A549 (cell line): ENCODE data around the gene CD2AP. TPM values are rescaled to one million over a fixed set of nuclear protein-coding genes. Genes with fewer than 3 reads are reported as not detected.

Source experiments
- ATAC-seq, 2 experiments: fragments of 200-7000 bp in 1 of 2; fragments of >200 bp in 1 of 2; cut with Nextera tagmentation in 1 of 2; cut with Tn5 transposase in 1 of 2; 3 replicates each; pipeline versions ENCODE4 v1.8.0 to v1.9.1; 2018 to 2020; ENCODE audit warnings: mild to moderate bottlenecking in 1 of 2, moderate library complexity in 1 of 2
- CTCF ChIA-PET: fragments of 300-600 bp; sonication (Branson Sonifier 250); formaldehyde crosslinking; extraction: SDS; loops from one replicate; lab custom pipeline; 2021; ENCODE audit warnings: antibody characterized with exemption, inconsistent platforms; lab: Yijun Ruan, JAX
- POLR2A ChIA-PET: fragments of 350-600 bp; formaldehyde crosslinking; extraction: SDS; loops from one replicate; lab custom pipeline; 2021; ENCODE audit warnings: antibody characterized with exemption, inconsistent platforms; lab: Yijun Ruan, JAX
- DNase-seq, 2 experiments: peaks; one replicate each; pipeline versions ENCODE4 v3.0.0 to v3.0.0-alpha.2; 2011 to 2016; ENCODE audit warnings: low read depth in 1 of 2, low spot score in 1 of 2
- FAIRE-seq: peaks from 2 replicates; lab custom pipeline; 2011; peaks lifted over from hg19 to GRCh38; lab: Jason Lieb, UNC
- H3K27ac ChIP-seq, 2 experiments: fragments of >200 bp; sonication (Bioruptor Twin); formaldehyde crosslinking; 3 replicates each; pipeline ENCODE4 v1.5.1; 2016 to 2017
- H3K4me1 ChIP-seq: fragments of >200 bp; sonication (Bioruptor Twin); formaldehyde crosslinking; 3 replicates; pipeline ENCODE4 v1.6.1; 2016
- H3K4me2 ChIP-seq: fragments of >200 bp; sonication (Bioruptor Twin); formaldehyde crosslinking; 3 replicates; pipeline ENCODE4 v1.6.1; 2016
- H3K4me3 ChIP-seq: fragments of >200 bp; sonication (Bioruptor Twin); formaldehyde crosslinking; 3 replicates; pipeline ENCODE4 v1.5.1; 2016
- H3K9me3 ChIP-seq: fragments of >200 bp; sonication (Bioruptor Twin); formaldehyde crosslinking; 3 replicates; pipeline ENCODE4 v1.6.1; 2016
- CHD4 ChIP-seq: fragments of 200-600 bp; sonication (generic); IDR thresholded peaks from 2 replicates; pipeline ENCODE4 v1.6.1; 2016; ENCODE audit warnings: antibody characterized with exemption, mild to moderate bottlenecking, borderline replicate concordance
- EHF ChIP-seq: fragments of 250-450 bp; sonication (Bioruptor Pico); IDR thresholded peaks from 2 replicates; pipeline ENCODE4 v1.5.0; 2020; ENCODE audit warnings: mild to moderate bottlenecking
- EP300 ChIP-seq, 2 experiments: fragments of >200 bp; sonication (Bioruptor Twin); formaldehyde crosslinking; IDR thresholded peaks; 2 replicates in 1 of 2; 3 replicates in 1 of 2; pipeline ENCODE4 v1.6.1; 2016 to 2017
- ESRRA ChIP-seq: fragments of 150-350 bp; IDR thresholded peaks from 2 replicates; pipeline ENCODE4 v1.6.1; 2014; ENCODE audit warnings: mild to moderate bottlenecking, low read length, borderline replicate concordance
- FOSL2 ChIP-seq, 2 experiments: fragments of 450-650 bp in 1 of 2; fragments of >200 bp in 1 of 2; sonication (Bioruptor Twin) in 1 of 2; formaldehyde crosslinking; IDR thresholded peaks; 2 replicates each; pipeline versions ENCODE4 v1.5.0 to v1.6.1; 2016 to 2020; ENCODE audit warnings: mild to moderate bottlenecking in 1 of 2, moderate library complexity in 1 of 2
- HOXA7 ChIP-seq: fragments of 250-450 bp; sonication (Bioruptor Pico); IDR thresholded peaks from 2 replicates; pipeline ENCODE4 v1.5.0; 2020; ENCODE audit warnings: mild to moderate bottlenecking, moderate library complexity
- MAZ ChIP-seq: fragments of 150-350 bp; IDR thresholded peaks from 2 replicates; pipeline ENCODE4 v1.6.1; 2014; ENCODE audit warnings: antibody characterized with exemption, low read depth, low read length, borderline replicate concordance
- NPAS2 ChIP-seq: fragments of 250-450 bp; sonication (Bioruptor Pico); IDR thresholded peaks from 2 replicates; pipeline ENCODE4 v1.8.0; 2022; ENCODE audit warnings: mild to moderate bottlenecking, moderate library complexity, borderline replicate concordance
- NR3C1 ChIP-seq: fragments of >200 bp; sonication (Bioruptor Twin); formaldehyde crosslinking; IDR thresholded peaks from 3 replicates; pipeline ENCODE4 v1.6.1; 2017
- POLR2AphosphoS2 ChIP-seq: conservative IDR thresholded peaks from 2 replicates; pipeline ENCODE4 v1.6.1; 2012; ENCODE audit warnings: low read length, improper control_type of control experiment, inconsistent platforms
- RAD21 ChIP-seq, 2 experiments: fragments of >200 bp in 1 of 2; sonication (Bioruptor Twin) in 1 of 2; formaldehyde crosslinking in 1 of 2; IDR thresholded peaks in 1 of 2; conservative IDR thresholded peaks in 1 of 2; 2 replicates in 1 of 2; 3 replicates in 1 of 2; pipeline ENCODE4 v1.6.1; 2012 to 2018; ENCODE audit warnings: inconsistent platforms in 1 of 2
- RFX5 ChIP-seq: fragments of 450-650 bp; IDR thresholded peaks from 2 replicates; pipeline ENCODE4 v1.7.1; 2014; ENCODE audit warnings: antibody characterized with exemption, mild to moderate bottlenecking, moderate library complexity
- RNF2 ChIP-seq: fragments of 200-600 bp; sonication (generic); IDR thresholded peaks from 2 replicates; pipeline ENCODE4 v1.6.1; 2016; ENCODE audit warnings: low read depth, mild to moderate bottlenecking, antibody characterized with exemption, moderate library complexity, borderline replicate concordance
- TFCP2L1 ChIP-seq: fragments of 250-450 bp; sonication (Bioruptor Pico); IDR thresholded peaks from 2 replicates; pipeline ENCODE4 v1.5.0; 2021; ENCODE audit warnings: mild to moderate bottlenecking
- TP53 ChIP-seq: fragments of 250-450 bp; sonication (Bioruptor Pico); IDR thresholded peaks from 2 replicates; pipeline ENCODE4 v1.5.0; 2021; ENCODE audit warnings: mild to moderate bottlenecking, moderate library complexity
- ZC3H11A ChIP-seq: fragments of 450-650 bp; IDR thresholded peaks from 2 replicates; pipeline ENCODE4 v1.6.1; 2014; ENCODE audit warnings: antibody characterized with exemption, mild to moderate bottlenecking
- ZNF302 ChIP-seq: fragments of 250-450 bp; sonication (Bioruptor Pico); IDR thresholded peaks from 2 replicates; pipeline ENCODE4 v1.9.0; 2021; ENCODE audit warnings: inconsistent platforms, mild to moderate bottlenecking, moderate library complexity
- ZSCAN20 ChIP-seq: fragments of 250-450 bp; sonication (Bioruptor Pico); IDR thresholded peaks from 2 replicates; pipeline ENCODE4 v1.8.0; 2022; ENCODE audit warnings: mild to moderate bottlenecking, moderate library complexity
- whole genome bisulfite sequencing: methylation state at CpG from one replicate; pipeline ENCODE4 v1.1.6; 2017; ENCODE audit errors: missing lambda C conversion rate; 5-methylcytosine and 5-hydroxymethylcytosine counted together
- polyA plus RNA-seq, 4 experiments: library from polyadenylated mRNA; depleted of rRNA in 3 of 4; stranded (reverse); fragments of >200 nt; fragmentation: RNase III in 1 of 4; extraction: RNeasy Plus Mini Kit Qiagen cat#74134 plus additional on column Dnase treatment in 1 of 4; gene quantifications; 2 replicates in 3 of 4; 3 replicates in 1 of 4; pipeline ENCODE4 v1.2.3, GENCODE V29; 2011 to 2017
- TF ChIP-seq, protein P1 (sequence below): fragments of 150-350 bp; IDR thresholded peaks from 2 replicates; pipeline ENCODE4 v1.6.1; 2014; ENCODE audit warnings: low read depth, mild to moderate bottlenecking, low read length
- TF ChIP-seq, protein P2 (sequence below): IDR thresholded peaks from 2 replicates; pipeline ENCODE4 v1.6.1; 2012
- TF ChIP-seq, protein P3 (sequence below): fragments of 250-450 bp; sonication (Bioruptor Pico); IDR thresholded peaks from 2 replicates; pipeline ENCODE4 v1.5.0; 2021; ENCODE audit warnings: mild to moderate bottlenecking, moderate library complexity, borderline replicate concordance
- TF ChIP-seq, protein P4 (sequence below): fragments of >200 bp; sonication (Bioruptor Twin); formaldehyde crosslinking; IDR thresholded peaks from 2 replicates; pipeline ENCODE4 v1.6.1; 2016
- TF ChIP-seq, protein P5 (sequence below): fragments of >200 bp; sonication (Bioruptor Twin); formaldehyde crosslinking; IDR thresholded peaks from 3 replicates; pipeline ENCODE4 v1.6.1; 2016

CD2AP gene
- polyA plus RNA-seq, 2 of the 4 experiments (the other 2 are of a cell fraction): 18.8 to 35.7 TPM

DNA sequence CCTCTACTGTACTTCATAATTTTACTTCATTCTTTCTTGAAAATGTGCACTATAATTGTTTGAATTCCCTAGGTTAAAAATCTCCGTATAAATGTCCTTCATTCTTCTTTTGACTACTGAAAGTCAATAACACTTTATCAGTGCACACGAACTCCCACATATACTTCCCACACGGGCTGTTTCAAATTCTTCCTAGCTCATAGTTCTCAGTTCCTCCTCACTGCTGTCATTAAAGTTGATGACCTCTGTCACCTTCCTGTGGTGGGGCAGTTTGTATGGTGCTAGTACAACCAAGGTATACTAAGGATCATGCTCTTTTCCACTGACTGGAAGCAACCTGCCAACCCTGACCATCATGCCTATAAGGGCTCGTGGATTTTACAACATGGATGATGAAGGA lies 40.0 kb upstream of the CD2AP start:
- POLR2A ChIA-PET: no interaction called here
- ATAC-seq (no peak), DNase-seq (no peak), FAIRE-seq (no peak)
- CTCF ChIA-PET: no interaction called here
- 80% methylated on average over 4 of the region's 4 CpGs for WGBS
- no peaks in the 10 kb centered on the region for H3K9me3 ChIP-seq
- TF ChIP-seq ESRRA (no peak), EHF (CRISPR knock-in tag) (no peak), NR3C1 (no peak), TP53 (CRISPR knock-in tag) (no peak), HOXA7 (CRISPR knock-in tag) (no peak), FOSL2 (IDR thresholded peaks at IDR 0.05) (no peak), FOSL2 (CRISPR knock-in tag; IDR thresholded peaks at IDR 0.05) (no peak)
- TF ChIP-seq, protein P1, sequence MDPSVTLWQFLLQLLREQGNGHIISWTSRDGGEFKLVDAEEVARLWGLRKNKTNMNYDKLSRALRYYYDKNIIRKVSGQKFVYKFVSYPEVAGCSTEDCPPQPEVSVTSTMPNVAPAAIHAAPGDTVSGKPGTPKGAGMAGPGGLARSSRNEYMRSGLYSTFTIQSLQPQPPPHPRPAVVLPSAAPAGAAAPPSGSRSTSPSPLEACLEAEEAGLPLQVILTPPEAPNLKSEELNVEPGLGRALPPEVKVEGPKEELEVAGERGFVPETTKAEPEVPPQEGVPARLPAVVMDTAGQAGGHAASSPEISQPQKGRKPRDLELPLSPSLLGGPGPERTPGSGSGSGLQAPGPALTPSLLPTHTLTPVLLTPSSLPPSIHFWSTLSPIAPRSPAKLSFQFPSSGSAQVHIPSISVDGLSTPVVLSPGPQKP: no peak
- H3K4me2 ChIP-seq: no peak overlapping the region
- no peak overlapping the region for H3K4me3 ChIP-seq
- H3K27ac ChIP-seq: no peak overlapping the region
- H3K4me1 ChIP-seq: no peaks in the 10 kb centered on the region

DNA sequence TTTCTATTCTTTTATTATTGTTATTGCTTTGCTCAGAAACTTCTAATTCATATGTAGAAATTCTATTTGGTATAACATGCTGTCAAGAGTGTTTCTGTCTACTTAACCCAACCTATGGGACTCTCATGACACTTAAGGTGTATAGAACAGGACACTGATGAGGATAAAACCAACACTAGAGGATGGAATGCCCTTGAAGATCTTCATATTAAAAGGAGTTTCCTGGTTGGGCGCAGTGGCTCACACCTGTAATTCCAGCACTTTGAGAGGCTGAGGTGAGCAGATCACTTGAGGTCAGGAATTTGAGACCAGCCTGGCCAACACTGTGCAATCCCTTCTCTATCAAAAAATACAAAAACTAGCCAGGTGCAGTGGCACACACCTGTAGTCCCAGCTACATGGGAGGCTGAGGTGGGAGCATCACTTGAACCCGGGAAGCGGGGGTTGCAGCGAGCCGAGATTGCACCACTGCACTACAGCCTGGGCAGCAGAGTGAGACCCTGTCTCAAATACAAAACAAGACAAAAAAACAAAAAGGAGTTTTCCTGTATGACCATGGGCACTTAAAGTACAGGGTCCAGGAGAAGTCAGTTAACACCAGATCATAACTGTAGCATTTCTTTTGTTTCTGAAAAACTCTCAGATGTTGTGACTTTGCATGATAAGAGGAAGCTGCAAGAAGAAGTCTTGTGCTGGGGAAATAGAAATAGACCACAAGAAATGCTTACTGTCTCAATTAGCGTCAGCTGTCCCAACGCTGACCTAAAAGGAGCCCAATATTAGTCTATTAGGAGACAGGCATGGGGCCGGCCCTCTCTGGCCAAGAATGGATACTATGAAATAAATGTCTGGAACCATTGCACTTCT lies 38.9 kb upstream of the CD2AP start:
- CTCF ChIA-PET: no interaction called here
- H3K27ac ChIP-seq: no peak overlapping the region
- H3K4me2 ChIP-seq: no peak overlapping the region
- H3K4me3 ChIP-seq: no peak overlapping the region
- ATAC-seq: no peak
- H3K4me1 ChIP-seq: no peaks in the 10 kb centered on the region
- 87% methylated on average over 8 of the region's 8 CpGs for WGBS
- POLR2A ChIA-PET: no interaction called here
- no peaks in the 10 kb centered on the region for H3K9me3 ChIP-seq
- TF ChIP-seq, protein P2, sequence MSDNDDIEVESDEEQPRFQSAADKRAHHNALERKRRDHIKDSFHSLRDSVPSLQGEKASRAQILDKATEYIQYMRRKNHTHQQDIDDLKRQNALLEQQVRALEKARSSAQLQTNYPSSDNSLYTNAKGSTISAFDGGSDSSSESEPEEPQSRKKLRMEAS: no peak
- TF ChIP-seq RFX5 (no peak), ESRRA (no peak), MAZ (no peak), TFCP2L1 (no peak), NPAS2 (no peak), CHD4 (no peak), RAD21 (conservative IDR thresholded peaks at IDR 0.05 in 1 of 2, IDR thresholded peaks at IDR 0.05 in 1 of 2) (no peak), ZSCAN20 (no peak), EP300 (IDR thresholded peaks at IDR 0.05) (no peak), RNF2 (no peak), ZC3H11A (no peak), EHF (CRISPR knock-in tag) (no peak), POLR2AphosphoS2 (no peak), ZNF302 (CRISPR knock-in tag) (no peak)
- TF ChIP-seq, protein P1: no peak
- TF ChIP-seq, protein P3, sequence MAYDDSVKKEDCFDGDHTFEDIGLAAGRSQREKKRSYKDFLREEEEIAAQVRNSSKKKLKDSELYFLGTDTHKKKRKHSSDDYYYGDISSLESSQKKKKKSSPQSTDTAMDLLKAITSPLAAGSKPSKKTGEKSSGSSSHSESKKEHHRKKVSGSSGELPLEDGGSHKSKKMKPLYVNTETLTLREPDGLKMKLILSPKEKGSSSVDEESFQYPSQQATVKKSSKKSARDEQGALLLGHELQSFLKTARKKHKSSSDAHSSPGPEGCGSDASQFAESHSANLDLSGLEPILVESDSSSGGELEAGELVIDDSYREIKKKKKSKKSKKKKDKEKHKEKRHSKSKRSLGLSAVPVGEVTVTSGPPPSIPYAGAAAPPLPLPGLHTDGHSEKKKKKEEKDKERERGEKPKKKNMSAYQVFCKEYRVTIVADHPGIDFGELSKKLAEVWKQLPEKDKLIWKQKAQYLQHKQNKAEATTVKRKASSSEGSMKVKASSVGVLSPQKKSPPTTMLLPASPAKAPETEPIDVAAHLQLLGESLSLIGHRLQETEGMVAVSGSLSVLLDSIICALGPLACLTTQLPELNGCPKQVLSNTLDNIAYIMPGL (CRISPR knock-in tag): no peak
- TF ChIP-seq, protein P4, sequence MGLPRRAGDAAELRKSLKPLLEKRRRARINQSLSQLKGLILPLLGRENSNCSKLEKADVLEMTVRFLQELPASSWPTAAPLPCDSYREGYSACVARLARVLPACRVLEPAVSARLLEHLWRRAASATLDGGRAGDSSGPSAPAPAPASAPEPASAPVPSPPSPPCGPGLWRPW: no peak
- TF ChIP-seq, protein P5, sequence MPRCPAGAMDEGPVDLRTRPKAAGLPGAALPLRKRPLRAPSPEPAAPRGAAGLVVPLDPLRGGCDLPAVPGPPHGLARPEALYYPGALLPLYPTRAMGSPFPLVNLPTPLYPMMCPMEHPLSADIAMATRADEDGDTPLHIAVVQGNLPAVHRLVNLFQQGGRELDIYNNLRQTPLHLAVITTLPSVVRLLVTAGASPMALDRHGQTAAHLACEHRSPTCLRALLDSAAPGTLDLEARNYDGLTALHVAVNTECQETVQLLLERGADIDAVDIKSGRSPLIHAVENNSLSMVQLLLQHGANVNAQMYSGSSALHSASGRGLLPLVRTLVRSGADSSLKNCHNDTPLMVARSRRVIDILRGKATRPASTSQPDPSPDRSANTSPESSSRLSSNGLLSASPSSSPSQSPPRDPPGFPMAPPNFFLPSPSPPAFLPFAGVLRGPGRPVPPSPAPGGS: no peak
- no peak for DNase-seq
- no peak for FAIRE-seq
